Amygdala (tissue), 56 donors: Measurements from ENCODE around the gene INAFM1.
"Not testable (repeated sequence)": the region's sequence is repeated elsewhere in the genome, so short reads cannot be mapped to it uniquely, and the experiment has no call there.

ENCODE experiments used
- DNase-seq, 56 donors: peaks; one replicate each; lab custom pipeline; 2025; lab: John Stamatoyannopoulos, UW

The INAFM1 gene

GRCh38 chr19:47264629-47265028 lies 10.1 kb upstream of the INAFM1 start:
- DNase-seq = no peak

GRCh38 chr19:47266401-47266941 lies 8.2 kb upstream of the INAFM1 start:
- no peak for DNase-seq

- peak in 51 of 56 donors; percentile 12 to 93 (median 65) for DNase-seq
Measured at GRCh38 chr19:47267350-47267759, 7.3 kb upstream of the INAFM1 start.

- no peak for DNase-seq
Measured at GRCh38 chr19:47268028-47268427, 6.7 kb upstream of the INAFM1 start.

GRCh38 chr19:47269596-47269995 lies 5.1 kb upstream of the INAFM1 start:
- no peak for DNase-seq

GRCh38 chr19:47270408-47270807 lies 4.3 kb upstream of the INAFM1 start:
- DNase-seq = no peak

GRCh38 chr19:47271949-47272348 lies 2.7 kb upstream of the INAFM1 start:
- no peak for DNase-seq

- peak in 14 of 56 donors; percentile 41 to 69 (median 56) for DNase-seq
Measured at GRCh38 chr19:47272448-47273312, 2.0 kb upstream of the INAFM1 start.

GRCh38 chr19:47273313-47274070 lies 1.2 kb upstream of the INAFM1 start:
- DNase-seq = peak in 55 of 56 donors; percentile 47 to 93 (median 83)

GRCh38 chr19:47274891-47275761 lies 441 bp downstream of the INAFM1 start:
- DNase-seq = peak in 6 of 56 donors; percentile 3 to 48 (median 38)

GRCh38 chr19:47275791-47276461 lies 1.2 kb downstream of the INAFM1 start:
- DNase-seq = no peak

- not testable (repeated sequence) for DNase-seq
Measured at GRCh38 chr19:47276513-47276912, 1.8 kb downstream of the INAFM1 start.

GRCh38 chr19:47280183-47280797 lies 5.6 kb downstream of the INAFM1 start:
- no peak for DNase-seq

GRCh38 chr19:47283405-47284059 lies 8.8 kb downstream of the INAFM1 start:
- no peak for DNase-seq

GRCh38 chr19:47284324-47284899 lies 9.7 kb downstream of the INAFM1 start:
- DNase-seq = peak in 12 of 56 donors; percentile 4 to 59 (median 22)

- peak in 39 of 56 donors; percentile 6 to 84 (median 33) for DNase-seq
Measured at GRCh38 chr19:47296036-47296435, 21.4 kb downstream of the INAFM1 start.

- not testable (repeated sequence) for DNase-seq
Measured at GRCh38 chr19:47300867-47301266, 26.2 kb downstream of the INAFM1 start.

GRCh38 chr19:47302249-47302648 lies 27.6 kb downstream of the INAFM1 start:
- DNase-seq = no peak
